HepG2 (cell line): Measurements from ENCODE around the gene PSMC3IP. TPM values are rescaled to one million over a fixed set of nuclear protein-coding genes. Genes with fewer than 3 reads are reported as not detected.

Experiments
- DMTF1 ChIP-seq: sonication (generic); formaldehyde crosslinking; IDR thresholded peaks from 2 replicates; pipeline ENCODE4 v1.4.0; 2020; ENCODE audit warnings: mild to moderate bottlenecking, missing genetic modification reagents
- FOXO1 ChIP-seq: sonication (generic); formaldehyde crosslinking; IDR thresholded peaks from 2 replicates; pipeline ENCODE4 v1.4.0; 2020; ENCODE audit warnings: missing genetic modification reagents
- GMEB1 ChIP-seq: sonication (generic); formaldehyde crosslinking; IDR thresholded peaks from 2 replicates; pipeline ENCODE4 v1.5.1; 2020; ENCODE audit warnings: missing genetic modification reagents, mild to moderate bottlenecking, borderline replicate concordance
- HMG20A ChIP-seq: IDR thresholded peaks from 2 replicates; pipeline ENCODE4 v1.6.1; 2016; ENCODE audit warnings: borderline replicate concordance
- HNRNPUL1 ChIP-seq: fragments of 200-400 bp; formaldehyde crosslinking; IDR thresholded peaks from 2 replicates; pipeline ENCODE4 v1.6.1; 2017; ENCODE audit warnings: low read depth, mild to moderate bottlenecking, low read length, moderate library complexity
- KAT7 ChIP-seq: IDR thresholded peaks from 2 replicates; pipeline ENCODE4 v1.6.1; 2018; ENCODE audit warnings: borderline replicate concordance, missing compliant biosample characterization
- NFIB ChIP-seq: sonication (generic); formaldehyde crosslinking; IDR thresholded peaks from 2 replicates; pipeline ENCODE4 v1.9.0; 2021; ENCODE audit warnings: missing genetic modification reagents, mild to moderate bottlenecking, borderline replicate concordance
- PAX8 ChIP-seq: sonication (generic); formaldehyde crosslinking; IDR thresholded peaks from 2 replicates; pipeline ENCODE4 v1.8.0; 2022; ENCODE audit warnings: mild to moderate bottlenecking, missing genetic modification reagents, borderline replicate concordance
- POLR2AphosphoS5 ChIP-seq: IDR thresholded peaks from 2 replicates; pipeline ENCODE4 v1.6.1; 2012; ENCODE audit warnings: low read depth, low read length
- SOX5 ChIP-seq: IDR thresholded peaks from 2 replicates; pipeline ENCODE4 v1.6.1; 2016; ENCODE audit warnings: borderline replicate concordance
- THYN1 ChIP-seq: sonication (generic); formaldehyde crosslinking; IDR thresholded peaks from 2 replicates; pipeline ENCODE4 v1.8.1; 2023; ENCODE audit warnings: low read depth, mild to moderate bottlenecking, moderate library complexity, missing genetic modification reagents, borderline replicate concordance
- WIZ ChIP-seq: sonication (generic); formaldehyde crosslinking; IDR thresholded peaks from 2 replicates; pipeline ENCODE4 v1.5.1; 2020; ENCODE audit warnings: mild to moderate bottlenecking, missing genetic modification reagents
- ZBTB1 ChIP-seq: sonication (generic); formaldehyde crosslinking; IDR thresholded peaks from 2 replicates; pipeline ENCODE4 v1.4.0; 2020; ENCODE audit warnings: missing genetic modification reagents, borderline replicate concordance
- ZBTB46 ChIP-seq: sonication (generic); formaldehyde crosslinking; IDR thresholded peaks from 2 replicates; pipeline ENCODE4 v1.4.0; 2020; ENCODE audit warnings: mild to moderate bottlenecking, missing genetic modification reagents, borderline replicate concordance
- ZNF318 ChIP-seq: sonication (generic); formaldehyde crosslinking; IDR thresholded peaks from 2 replicates; pipeline ENCODE4 v1.4.0; 2020; ENCODE audit warnings: mild to moderate bottlenecking, missing genetic modification reagents
- ZNF776 ChIP-seq: sonication (generic); formaldehyde crosslinking; IDR thresholded peaks from 2 replicates; pipeline ENCODE4 v1.4.0; 2020; ENCODE audit warnings: mild to moderate bottlenecking, missing genetic modification reagents
- polyA plus RNA-seq, 8 experiments: library from polyadenylated mRNA; depleted of rRNA in 3 of 8; stranded (reverse) in 7 of 8; unstranded in 1 of 8; fragments of >200 nt; fragmentation: Illumina TruSeq in 4 of 8; extraction: Trizol in 4 of 8; gene quantifications; 2 replicates each; pipeline versions ENCODE4 v1.2.1 to v1.2.3, GENCODE V29; 2011 to 2016; ENCODE audit warnings: low read depth in 4 of 8, missing spikeins in 1 of 8, mixed read lengths in 1 of 8; ENCODE audit not compliant: insufficient read depth in 1 of 8
- total RNA-seq, 5 experiments: library from RNA; depleted of rRNA; stranded (reverse); fragments of >200 nt; fragmentation: Illumina TruSeq; extraction: Trizol; gene quantifications; 2 replicates each; pipeline ENCODE4 v1.2.3, GENCODE V29; 2016; ENCODE audit warnings: low read depth in 1 of 5

The PSMC3IP gene
- total and polyA plus RNA-seq, 2 of the 13 experiments (the other 11 are each of a cell fraction or from before 2014, with no cell fraction given), result 6.5 to 22.4 TPM

GRCh38 chr17:42536048-42536371 lies 41.5 kb downstream of the PSMC3IP start, which contains the start of gene NAGLU (continued):
- TF ChIP-seq ZNF318 (CRISPR knock-in tag), result no peak
- TF ChIP-seq SOX5, result peak; percentile 67; the same call in 1 of the 2 replicates
- 0 out of 2 replicates have a peak, but pooled peaks have one; percentile 63 for TF ChIP-seq WIZ (CRISPR knock-in tag)
- TF ChIP-seq ZBTB1 (CRISPR knock-in tag), result no peak
- no peak for TF ChIP-seq HNRNPUL1
- TF ChIP-seq ZBTB46 (CRISPR knock-in tag), result 0 out of 2 replicates have a peak, but pooled peaks have one; percentile 20
- TF ChIP-seq DMTF1, result 0 out of 2 replicates have a peak, but pooled peaks have one; percentile 6
- TF ChIP-seq GMEB1 (CRISPR knock-in tag), result peak; percentile 7; the same call in 1 of the 2 replicates
- peak; percentile 89; the same call in 1 of the 2 replicates for TF ChIP-seq NFIB (CRISPR knock-in tag)
- TF ChIP-seq FOXO1 (CRISPR knock-in tag), result no peak; the same call in 1 of the 2 replicates
- TF ChIP-seq KAT7, result no peak
- peak; percentile 81 for TF ChIP-seq POLR2AphosphoS5
- no peak for TF ChIP-seq ZNF776 (CRISPR knock-in tag)
- no peak for TF ChIP-seq THYN1
- no peak; the same call in 1 of the 2 replicates for TF ChIP-seq HMG20A (CRISPR knock-in tag)
- no peak for TF ChIP-seq PAX8
